Liver (tissue), 9 donors: ENCODE results near the gene FOXO1. TPM values are rescaled to one million over a fixed set of nuclear protein-coding genes. Genes with fewer than 3 reads are reported as not detected.

Experiments used
- DNase-seq: peaks from one replicate; pipeline ENCODE4 v3.0.0-alpha.2; 2017; ENCODE audit warnings: low spot score
- H3K27ac ChIP-seq, 2 donors: one replicate each; pipeline ENCODE4 v1.7.0; 2013; ENCODE audit warnings: inconsistent platforms in 2 of 2, low read length in 2 of 2, control low read depth in 1 of 2, low read depth in 1 of 2, mild to moderate bottlenecking in 1 of 2
- H3K27me3 ChIP-seq, 4 donors: one replicate each; pipeline versions ENCODE4 v1.6.1 to v1.7.0; 2013; ENCODE audit warnings: low read length in 3 of 4, inconsistent platforms in 1 of 4, mild to moderate bottlenecking in 1 of 4, moderate library complexity in 1 of 4; ENCODE audit not compliant: control insufficient read depth in 4 of 4, insufficient read depth in 4 of 4
- H3K36me3 ChIP-seq, 4 donors: one replicate each; pipeline versions ENCODE4 v1.6.1 to v1.7.0; 2013; ENCODE audit warnings: low read length in 3 of 4, mild to moderate bottlenecking in 3 of 4, low read depth in 1 of 4, moderate library complexity in 1 of 4; ENCODE audit not compliant: control insufficient read depth in 4 of 4, insufficient read depth in 3 of 4
- H3K4me1 ChIP-seq, 4 donors: one replicate each; pipeline versions ENCODE4 v1.6.1 to v1.7.0; 2013; ENCODE audit warnings: low read length in 3 of 4, mild to moderate bottlenecking in 3 of 4, moderate library complexity in 1 of 4; ENCODE audit not compliant: control insufficient read depth in 4 of 4, insufficient read depth in 4 of 4
- H3K4me3 ChIP-seq, 3 donors: one replicate each; pipeline versions ENCODE4 v1.6.1 to v1.7.0; 2013; ENCODE audit warnings: low read length in 3 of 3, control low read depth in 1 of 3, low read depth in 1 of 3, mild to moderate bottlenecking in 1 of 3
- H3K9ac ChIP-seq, 2 donors: one replicate each; pipeline ENCODE4 v1.7.0; 2013; ENCODE audit warnings: low read length in 2 of 2, mild to moderate bottlenecking in 2 of 2, moderate library complexity in 2 of 2, control low read depth in 1 of 2, low read depth in 1 of 2
- H3K9me3 ChIP-seq, 4 donors: one replicate each; pipeline versions ENCODE4 v1.6.1 to v1.7.0; 2013; ENCODE audit warnings: low read length in 3 of 4; ENCODE audit not compliant: control insufficient read depth in 4 of 4
- EGR1 ChIP-seq, 2 donors: IDR thresholded peaks; 2 replicates each; pipeline ENCODE4 v1.6.1; 2016 to 2018; ENCODE audit warnings: antibody characterized with exemption in 2 of 2, low read depth in 2 of 2
- FOXA2 ChIP-seq: IDR thresholded peaks from 2 replicates; pipeline ENCODE4 v1.6.1; 2016; ENCODE audit warnings: antibody characterized with exemption
- GABPA ChIP-seq, 2 donors: IDR thresholded peaks in 1 of 2; conservative IDR thresholded peaks in 1 of 2; 2 replicates each; pipeline ENCODE4 v1.6.1; 2016; ENCODE audit warnings: antibody characterized with exemption in 2 of 2, mild to moderate bottlenecking in 1 of 2, moderate library complexity in 1 of 2
- HNF4A ChIP-seq, 2 donors: conservative IDR thresholded peaks; 2 replicates each; pipeline ENCODE4 v1.6.1; 2016; ENCODE audit warnings: antibody characterized with exemption in 2 of 2, mild to moderate bottlenecking in 2 of 2
- HNF4G ChIP-seq: IDR thresholded peaks from 2 replicates; pipeline ENCODE4 v1.6.1; 2016; ENCODE audit warnings: antibody characterized with exemption
- JUND ChIP-seq, 2 donors: IDR thresholded peaks; 2 replicates each; pipeline ENCODE4 v1.6.1; 2016; ENCODE audit warnings: antibody characterized with exemption in 2 of 2
- NR2F2 ChIP-seq: IDR thresholded peaks from 2 replicates; pipeline ENCODE4 v1.6.1; 2016; ENCODE audit warnings: antibody characterized with exemption
- RAD21 ChIP-seq, 2 donors: IDR thresholded peaks; 2 replicates each; pipeline ENCODE4 v1.6.1; 2016; ENCODE audit warnings: antibody characterized with exemption in 2 of 2, mild to moderate bottlenecking in 2 of 2
- RXRA ChIP-seq, 2 donors: IDR thresholded peaks; 2 replicates each; pipeline ENCODE4 v1.6.1; 2017 to 2018; ENCODE audit warnings: antibody characterized with exemption in 2 of 2, mild to moderate bottlenecking in 1 of 2
- SP1 ChIP-seq: IDR thresholded peaks from 2 replicates; pipeline ENCODE4 v1.6.1; 2018; ENCODE audit warnings: antibody characterized with exemption, mild to moderate bottlenecking
- YY1 ChIP-seq: IDR thresholded peaks from 2 replicates; pipeline ENCODE4 v1.6.1; 2016; ENCODE audit warnings: antibody characterized with exemption, mild to moderate bottlenecking
- WGBS: extraction: QIAGEN DNeasy Blood & Tissue Kit; methylation state at CpG from one replicate; pipeline ENCODE4 v1.1.7; 2013; 5-methylcytosine and 5-hydroxymethylcytosine counted together
- polyA plus RNA-seq, 2 donors: library from polyadenylated mRNA; stranded (reverse) in 1 of 2; unstranded in 1 of 2; fragments of 200-250 nt in 1 of 2; fragments of >200 nt in 1 of 2; fragmentation: Nextera tagmentation in 1 of 2; extraction: Ambion mirVana in 1 of 2; gene quantifications; one replicate each; pipeline versions ENCODE4 v1.2.1 to v1.2.3, GENCODE V29; 2013 to 2015
- total RNA-seq, 2 donors: library from RNA; depleted of rRNA; stranded (reverse); fragments of >200 nt; gene quantifications; one replicate each; pipeline ENCODE4 v1.2.3, GENCODE V29; 2014
- TF ChIP-seq, protein P1 (sequence below): IDR thresholded peaks from 2 replicates; pipeline ENCODE4 v1.6.1; 2016; ENCODE audit warnings: antibody characterized with exemption, mild to moderate bottlenecking
- TF ChIP-seq, protein P2 (sequence below): IDR thresholded peaks from 2 replicates; pipeline ENCODE4 v1.6.1; 2016; ENCODE audit warnings: antibody characterized with exemption
- TF ChIP-seq, protein P3 (sequence below): IDR thresholded peaks from 2 replicates; pipeline ENCODE4 v1.6.1; 2016; ENCODE audit warnings: antibody characterized with exemption
- TF ChIP-seq, protein P4 (sequence below): fragments of 150-350 bp; IDR thresholded peaks from 2 replicates; pipeline ENCODE4 v1.5.1; 2017; ENCODE audit warnings: improper control_type of control experiment, low read depth, low read length; ENCODE audit not compliant: missing input control
- donor health status: healthy.
- donor health status: healthy.
- donor health status: healthy.
- donor health status: healthy.
- donor health status: healthy.

Gene FOXO1
- total and polyA plus RNA-seq, 4 donors: 5.4 to 23.6 (median 8.6) TPM

DNA sequence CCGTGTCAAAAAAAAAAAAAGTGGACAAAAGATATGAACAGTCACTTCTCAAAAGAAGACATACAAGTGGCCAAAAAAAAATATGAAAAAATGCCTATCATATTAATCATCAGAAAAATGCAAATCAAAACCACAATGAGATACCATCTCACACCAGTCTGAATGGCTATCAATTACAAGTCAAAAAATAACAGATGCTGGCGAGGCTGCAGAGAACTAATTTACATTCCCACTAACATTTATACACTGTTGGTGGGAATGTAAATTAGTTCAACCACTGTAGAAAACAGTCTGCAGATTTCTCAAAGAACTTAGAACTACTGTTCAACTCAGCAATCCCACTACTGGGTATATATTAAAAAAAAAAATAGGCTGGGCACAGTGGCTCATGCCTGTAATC is 26.5 kb upstream of the FOXO1 start (continued):
- TF ChIP-seq, protein P1, sequence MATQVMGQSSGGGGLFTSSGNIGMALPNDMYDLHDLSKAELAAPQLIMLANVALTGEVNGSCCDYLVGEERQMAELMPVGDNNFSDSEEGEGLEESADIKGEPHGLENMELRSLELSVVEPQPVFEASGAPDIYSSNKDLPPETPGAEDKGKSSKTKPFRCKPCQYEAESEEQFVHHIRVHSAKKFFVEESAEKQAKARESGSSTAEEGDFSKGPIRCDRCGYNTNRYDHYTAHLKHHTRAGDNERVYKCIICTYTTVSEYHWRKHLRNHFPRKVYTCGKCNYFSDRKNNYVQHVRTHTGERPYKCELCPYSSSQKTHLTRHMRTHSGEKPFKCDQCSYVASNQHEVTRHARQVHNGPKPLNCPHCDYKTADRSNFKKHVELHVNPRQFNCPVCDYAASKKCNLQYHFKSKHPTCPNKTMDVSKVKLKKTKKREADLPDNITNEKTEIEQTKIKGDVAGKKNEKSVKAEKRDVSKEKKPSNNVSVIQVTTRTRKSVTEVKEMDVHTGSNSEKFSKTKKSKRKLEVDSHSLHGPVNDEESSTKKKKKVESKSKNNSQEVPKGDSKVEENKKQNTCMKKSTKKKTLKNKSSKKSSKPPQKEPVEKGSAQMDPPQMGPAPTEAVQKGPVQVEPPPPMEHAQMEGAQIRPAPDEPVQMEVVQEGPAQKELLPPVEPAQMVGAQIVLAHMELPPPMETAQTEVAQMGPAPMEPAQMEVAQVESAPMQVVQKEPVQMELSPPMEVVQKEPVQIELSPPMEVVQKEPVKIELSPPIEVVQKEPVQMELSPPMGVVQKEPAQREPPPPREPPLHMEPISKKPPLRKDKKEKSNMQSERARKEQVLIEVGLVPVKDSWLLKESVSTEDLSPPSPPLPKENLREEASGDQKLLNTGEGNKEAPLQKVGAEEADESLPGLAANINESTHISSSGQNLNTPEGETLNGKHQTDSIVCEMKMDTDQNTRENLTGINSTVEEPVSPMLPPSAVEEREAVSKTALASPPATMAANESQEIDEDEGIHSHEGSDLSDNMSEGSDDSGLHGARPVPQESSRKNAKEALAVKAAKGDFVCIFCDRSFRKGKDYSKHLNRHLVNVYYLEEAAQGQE: no peak
- TF ChIP-seq, protein P2, sequence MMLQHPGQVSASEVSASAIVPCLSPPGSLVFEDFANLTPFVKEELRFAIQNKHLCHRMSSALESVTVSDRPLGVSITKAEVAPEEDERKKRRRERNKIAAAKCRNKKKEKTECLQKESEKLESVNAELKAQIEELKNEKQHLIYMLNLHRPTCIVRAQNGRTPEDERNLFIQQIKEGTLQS: no peak

DNA sequence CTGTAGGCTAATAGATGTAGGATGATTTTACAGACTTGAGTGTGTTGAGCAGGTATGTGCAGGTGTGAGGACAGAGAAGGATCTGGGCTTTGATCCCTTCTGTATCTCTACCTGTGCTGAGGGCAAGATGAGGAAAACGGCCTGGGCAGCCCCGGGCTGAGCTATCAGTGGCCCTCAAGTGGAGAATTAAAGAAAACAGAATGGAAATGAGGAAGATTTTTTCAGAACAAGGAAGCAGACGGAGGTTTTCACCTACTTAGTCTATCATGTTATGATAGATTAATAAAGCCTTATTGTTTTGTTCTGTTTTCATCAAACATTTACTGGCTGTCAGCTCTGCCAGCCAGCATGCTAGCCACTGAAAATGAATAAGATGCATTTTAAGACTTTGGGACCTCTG is 22.3 kb upstream of the FOXO1 start:
- no peak overlapping the region for H3K9ac ChIP-seq
- H3K36me3 ChIP-seq: no peaks in the 10 kb centered on the region
- no peak overlapping the region for H3K4me3 ChIP-seq
- DNase-seq: no peak
- H3K9me3 ChIP-seq: no peaks in the 10 kb centered on the region
- WGBS: 82% methylated on average over 3 of the region's 3 CpGs
- no peaks in the 10 kb centered on the region for H3K4me1 ChIP-seq
- no peaks in the 10 kb centered on the region for H3K27me3 ChIP-seq
- TF ChIP-seq RAD21 (IDR thresholded peaks at IDR 0.05) (no peak), EGR1 (IDR thresholded peaks at IDR 0.05; ENCODE audit: low read depth in 2 of 2) (no peak)
- TF ChIP-seq, protein P3, sequence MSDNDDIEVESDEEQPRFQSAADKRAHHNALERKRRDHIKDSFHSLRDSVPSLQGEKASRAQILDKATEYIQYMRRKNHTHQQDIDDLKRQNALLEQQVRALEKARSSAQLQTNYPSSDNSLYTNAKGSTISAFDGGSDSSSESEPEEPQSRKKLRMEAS: no peak
- no peak overlapping the region for H3K27ac ChIP-seq

DNA sequence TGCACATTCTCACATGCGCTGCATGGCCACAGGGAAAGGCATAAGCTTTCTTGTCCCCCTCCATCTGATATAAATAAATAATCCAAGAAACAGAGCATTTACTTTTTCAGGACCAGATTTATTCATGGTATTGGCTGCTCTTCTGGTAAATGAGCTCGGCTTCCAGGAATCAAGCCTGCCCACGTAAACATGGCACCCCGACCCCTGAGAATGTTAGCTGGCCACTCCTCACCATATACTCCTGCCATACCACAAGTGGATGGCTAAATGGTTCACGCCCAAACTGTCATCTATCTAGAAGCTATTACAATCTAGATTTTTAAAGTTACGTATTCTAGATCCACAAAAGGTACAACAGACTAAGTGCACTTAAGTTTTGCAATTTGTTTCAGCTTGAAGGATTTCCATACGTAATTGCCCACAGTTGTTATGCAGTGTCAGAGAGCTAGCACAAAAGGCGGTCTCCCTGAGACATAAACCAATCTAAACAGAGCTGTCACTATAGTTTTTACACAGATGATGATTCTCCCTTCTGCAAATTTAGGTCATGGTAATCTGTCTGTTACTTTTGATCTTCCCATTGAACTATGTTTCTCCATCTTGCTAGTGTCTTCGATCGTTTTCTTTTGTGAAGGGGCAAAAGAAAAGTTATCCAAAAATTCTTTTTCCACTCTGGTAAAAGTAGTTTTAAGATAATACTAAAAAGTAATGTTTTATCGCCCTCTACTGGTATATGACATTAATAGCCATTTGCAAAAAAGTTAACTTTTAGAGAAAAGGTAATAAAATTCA is 16.2 kb upstream of the FOXO1 start:
- 55% methylated on average over 11 of the region's 11 CpGs for WGBS
- H3K4me3 ChIP-seq: no peak overlapping the region
- H3K36me3 ChIP-seq: no peaks in the 10 kb centered on the region

More for the DNA sequence above, 16.2 kb upstream of the FOXO1 start:
- DNase-seq: no peak
- no peak overlapping the region for H3K9ac ChIP-seq
- H3K9me3 ChIP-seq: no peaks in the 10 kb centered on the region
- no peaks in the 10 kb centered on the region for H3K27me3 ChIP-seq
- TF ChIP-seq YY1 (no peak), GABPA (IDR thresholded peaks at IDR 0.05 in 1 of 2, conservative IDR thresholded peaks at IDR 0.05 in 1 of 2) (no peak), SP1 (no peak), EGR1 (IDR thresholded peaks at IDR 0.05; ENCODE audit: low read depth in 2 of 2) (no peak), JUND (IDR thresholded peaks at IDR 0.05) (no peak), RAD21 (IDR thresholded peaks at IDR 0.05) (peak; percentile 78 to 80), HNF4G (no peak), NR2F2 (no peak), RXRA (IDR thresholded peaks at IDR 0.05) (no peak), HNF4A (conservative IDR thresholded peaks at IDR 0.05) (no peak), FOXA2 (no peak)
- TF ChIP-seq, protein P1: no peak
- TF ChIP-seq, protein P3: no peak
- TF ChIP-seq, protein P4, sequence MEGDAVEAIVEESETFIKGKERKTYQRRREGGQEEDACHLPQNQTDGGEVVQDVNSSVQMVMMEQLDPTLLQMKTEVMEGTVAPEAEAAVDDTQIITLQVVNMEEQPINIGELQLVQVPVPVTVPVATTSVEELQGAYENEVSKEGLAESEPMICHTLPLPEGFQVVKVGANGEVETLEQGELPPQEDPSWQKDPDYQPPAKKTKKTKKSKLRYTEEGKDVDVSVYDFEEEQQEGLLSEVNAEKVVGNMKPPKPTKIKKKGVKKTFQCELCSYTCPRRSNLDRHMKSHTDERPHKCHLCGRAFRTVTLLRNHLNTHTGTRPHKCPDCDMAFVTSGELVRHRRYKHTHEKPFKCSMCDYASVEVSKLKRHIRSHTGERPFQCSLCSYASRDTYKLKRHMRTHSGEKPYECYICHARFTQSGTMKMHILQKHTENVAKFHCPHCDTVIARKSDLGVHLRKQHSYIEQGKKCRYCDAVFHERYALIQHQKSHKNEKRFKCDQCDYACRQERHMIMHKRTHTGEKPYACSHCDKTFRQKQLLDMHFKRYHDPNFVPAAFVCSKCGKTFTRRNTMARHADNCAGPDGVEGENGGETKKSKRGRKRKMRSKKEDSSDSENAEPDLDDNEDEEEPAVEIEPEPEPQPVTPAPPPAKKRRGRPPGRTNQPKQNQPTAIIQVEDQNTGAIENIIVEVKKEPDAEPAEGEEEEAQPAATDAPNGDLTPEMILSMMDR: peak; percentile 45
- TF ChIP-seq, protein P2: no peak
- H3K27ac ChIP-seq: no peak overlapping the region
- no peaks in the 10 kb centered on the region for H3K4me1 ChIP-seq
